GM12878 (cell line): ENCODE measurements around the gene NCKIPSD.

Source experiments
- CBFB ChIP-seq: IDR thresholded peaks from 2 replicates; pipeline ENCODE4 v1.6.1; 2016; ENCODE audit warnings: antibody characterized with exemption, low read depth
- CTCF ChIP-seq, 3 experiments: IDR thresholded peaks in 2 of 3; conservative IDR thresholded peaks in 1 of 3; 2 replicates each; pipeline ENCODE4 v1.5.1; 2011; ENCODE audit warnings: low read depth in 3 of 3, low read length in 3 of 3, mild to moderate bottlenecking in 3 of 3, control low read depth in 2 of 3, moderate library complexity in 2 of 3, inconsistent platforms in 1 of 3, mixed read lengths in 1 of 3; ENCODE audit not compliant: control insufficient read depth in 2 of 3, insufficient read depth in 1 of 3; ENCODE audit errors: extremely low read depth in 1 of 3
- GATAD2B ChIP-seq: fragments of 450-650 bp; conservative IDR thresholded peaks from 2 replicates; pipeline ENCODE4 v1.6.1; 2017; ENCODE audit warnings: low read depth, mild to moderate bottlenecking, moderate library complexity
- REST ChIP-seq: IDR thresholded peaks from 2 replicates; pipeline ENCODE4 v1.6.1; 2012; ENCODE audit warnings: mild to moderate bottlenecking, low read depth, low read length
- TAF1 ChIP-seq: IDR thresholded peaks from 2 replicates; pipeline ENCODE4 v1.6.1; 2011; ENCODE audit warnings: mild to moderate bottlenecking, low read depth, low read length, borderline replicate concordance
- ZBTB33 ChIP-seq: fragments of 450-650 bp; IDR thresholded peaks from 2 replicates; pipeline ENCODE4 v1.6.1; 2017; ENCODE audit warnings: mild to moderate bottlenecking

GRCh38 chr3:48687220-48687678, 1.5 kb upstream of the NCKIPSD start:
- TF ChIP-seq CBFB: no peak
- no peak for TF ChIP-seq GATAD2B
- no peak for TF ChIP-seq REST
- no peak for TF ChIP-seq TAF1
- TF ChIP-seq CTCF (IDR thresholded peaks at IDR 0.05 in 2 of 3, conservative IDR thresholded peaks at IDR 0.05 in 1 of 3; ENCODE audit: control insufficient read depth in 2 of 3, extremely low read depth in 1 of 3, insufficient read depth in 1 of 3, low read depth in 3 of 3, low read length in 3 of 3): no peak
- no peak for TF ChIP-seq ZBTB33
